Smooth muscle cell (in vitro differentiated cells): Measurements from ENCODE around the gene ITPA. TPM values are rescaled to one million over a fixed set of nuclear protein-coding genes. Genes with fewer than 3 reads are reported as not detected.

Experiments
- DNase-seq: peaks from one replicate; lab custom pipeline; 2025; ENCODE audit not compliant: unreplicated experiment; lab: John Stamatoyannopoulos, UW
- H2AFZ ChIP-seq: fragments of 200-600 bp; sonication (generic); 2 replicates; pipeline ENCODE4 v1.6.0; 2016; ENCODE audit warnings: antibody characterized with exemption, low read depth, mild to moderate bottlenecking
- H3F3A ChIP-seq: fragments of 200-600 bp; sonication (generic); 2 replicates; pipeline ENCODE4 v1.6.0; 2017; ENCODE audit warnings: antibody characterized with exemption, low read depth
- H3K27ac ChIP-seq: fragments of 200-600 bp; sonication (generic); 2 replicates; pipeline ENCODE4 v1.5.1; 2016; ENCODE audit warnings: low read depth, mild to moderate bottlenecking
- H3K27me3 ChIP-seq: fragments of 200-600 bp; sonication (generic); 2 replicates; pipeline ENCODE4 v1.6.1; 2016; ENCODE audit warnings: low read depth, mild to moderate bottlenecking
- H3K36me3 ChIP-seq: fragments of 200-600 bp; sonication (generic); 2 replicates; pipeline ENCODE4 v1.5.1; 2016; ENCODE audit warnings: low read depth
- H3K4me1 ChIP-seq: fragments of 200-600 bp; sonication (generic); 2 replicates; pipeline ENCODE4 v1.5.1; 2016; ENCODE audit warnings: low read depth
- H3K4me2 ChIP-seq: fragments of 200-600 bp; sonication (generic); 2 replicates; pipeline ENCODE4 v1.6.0; 2016; ENCODE audit warnings: mild to moderate bottlenecking
- H3K4me3 ChIP-seq: fragments of 200-600 bp; sonication (generic); 2 replicates; pipeline ENCODE4 v1.5.1; 2016; ENCODE audit warnings: mild to moderate bottlenecking
- H3K79me2 ChIP-seq: fragments of 200-600 bp; sonication (generic); 2 replicates; pipeline ENCODE4 v1.6.0; 2016; ENCODE audit warnings: low read depth, mild to moderate bottlenecking
- H3K9ac ChIP-seq: fragments of 200-600 bp; sonication (generic); 2 replicates; pipeline ENCODE4 v1.6.0; 2016; ENCODE audit warnings: low read depth
- H3K9me3 ChIP-seq: fragments of 200-600 bp; sonication (generic); replicated peaks from 2 replicates; pipeline ENCODE4 v1.5.1; 2016; ENCODE audit warnings: low read depth
- H4K20me1 ChIP-seq: fragments of 200-600 bp; sonication (generic); 2 replicates; pipeline ENCODE4 v1.6.0; 2016; ENCODE audit warnings: low read depth
- CTCF ChIP-seq: fragments of 200-600 bp; sonication (generic); IDR thresholded peaks from 2 replicates; pipeline ENCODE4 v1.5.1; 2017; ENCODE audit warnings: borderline replicate concordance, mild to moderate bottlenecking, antibody characterized with exemption; ENCODE audit not compliant: insufficient read depth, poor library complexity, severe bottlenecking
- WGBS: methylation state at CpG from one replicate; pipeline ENCODE4 v1.1.7; 2016; ENCODE audit warnings: low lambda C conversion rate; 5-methylcytosine and 5-hydroxymethylcytosine counted together
- polyA plus RNA-seq: library from polyadenylated mRNA; unstranded; fragments of >200 nt; fragmentation: Nextera tagmentation; extraction: Ambion mirVana; gene quantifications from 2 replicates; pipeline ENCODE4 v1.2.1, GENCODE V29; 2016
- total RNA-seq: library from RNA; depleted of rRNA; stranded (reverse); fragments of >200 nt; gene quantifications from 2 replicates; pipeline ENCODE4 v1.2.3, GENCODE V29; 2014

Gene ITPA
- total and polyA plus RNA-seq, 2 experiments from 2014 or later, result 20.4 to 51.6 TPM

DNA sequence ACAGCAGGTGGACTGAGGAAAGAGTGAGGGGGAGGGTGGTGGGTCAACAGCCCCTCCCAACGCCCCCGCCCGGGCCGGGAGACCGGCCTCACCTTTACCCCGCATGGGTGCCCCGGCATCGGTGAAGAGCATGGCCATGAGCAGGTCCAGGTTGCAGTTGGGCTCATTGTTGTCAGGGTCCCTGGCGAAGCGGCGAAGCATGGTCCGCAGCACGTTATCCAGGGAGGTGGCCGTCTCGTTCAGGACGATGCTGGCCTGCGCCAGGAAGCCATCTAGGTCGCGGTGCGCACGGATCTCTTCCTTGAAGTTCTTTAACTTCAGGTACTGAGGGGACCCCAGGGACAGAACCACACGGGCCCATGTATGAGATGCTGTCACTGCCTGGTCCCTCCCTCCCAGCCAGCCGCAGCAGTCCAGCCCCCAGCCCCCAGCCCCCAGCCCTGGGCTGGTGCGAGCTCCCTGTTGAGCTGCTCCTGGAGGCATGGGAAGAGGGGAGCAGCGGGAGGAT lies 24.7 kb downstream of the ITPA start:
- Histone ChIP-seq H3K79me2 (no peaks in the 10 kb centered on the region), H4K20me1 (no peaks in the 10 kb centered on the region), H3K9me3 (no peaks in the 10 kb centered on the region), H2AFZ (no peak overlapping the region), H3F3A (no peaks in the 10 kb centered on the region), H3K36me3 (no peaks in the 10 kb centered on the region), H3K4me2 (no peak overlapping the region), H3K4me3 (no peak overlapping the region), H3K4me1 (peaks cover 6% of the 10 kb centered on the region), H3K9ac (no peak overlapping the region), H3K27me3 (peaks cover 36% of the 10 kb centered on the region), H3K27ac (no peak overlapping the region)
- WGBS, result 97% methylated on average over 23 of the region's 25 CpGs
- no peak for DNase-seq
- TF ChIP-seq CTCF, result no peak

- H3K9ac ChIP-seq, result no peak overlapping the region
- peaks cover 47% of the 10 kb centered on the region for H3K27me3 ChIP-seq
- no peak for DNase-seq
- H3K79me2 ChIP-seq, result no peaks in the 10 kb centered on the region
- no peaks in the 10 kb centered on the region for H3K9me3 ChIP-seq
- 60% methylated on average over 4 of the region's 4 CpGs for WGBS
- H3F3A ChIP-seq, result no peaks in the 10 kb centered on the region
- no peak overlapping the region for H2AFZ ChIP-seq
- H3K4me2 ChIP-seq, result no peak overlapping the region
- H3K4me3 ChIP-seq, result no peak overlapping the region
- no peak overlapping the region for H3K27ac ChIP-seq
- no peaks in the 10 kb centered on the region for H4K20me1 ChIP-seq
- H3K4me1 ChIP-seq, result peaks cover 6% of the 10 kb centered on the region
- H3K36me3 ChIP-seq, result no peaks in the 10 kb centered on the region
- TF ChIP-seq CTCF, result no peak
Observed at GRCh38 chr20:3235666-3236324, 26.5 kb downstream of the ITPA start.

GRCh38 chr20:3237011-3237957 lies 28.0 kb downstream of the ITPA start:
- Histone ChIP-seq H3K27ac (no peak overlapping the region), H3K36me3 (no peaks in the 10 kb centered on the region), H3K27me3 (peaks cover 47% of the 10 kb centered on the region), H3K79me2 (no peaks in the 10 kb centered on the region), H3K4me1 (peaks cover 6% of the 10 kb centered on the region), H4K20me1 (no peaks in the 10 kb centered on the region), H3K4me2 (no peak overlapping the region), H3K4me3 (no peak overlapping the region), H2AFZ (no peak overlapping the region), H3F3A (no peaks in the 10 kb centered on the region), H3K9ac (no peak overlapping the region), H3K9me3 (no peaks in the 10 kb centered on the region)
- no peak for TF ChIP-seq CTCF
- DNase-seq, result no peak
- WGBS, result 68% methylated on average over 24 of the region's 25 CpGs
